ENCODE data around the gene LRRC8B. TPM values are rescaled to one million over a fixed set of nuclear protein-coding genes. Genes with fewer than 3 reads are reported as not detected.

The LRRC8B gene
- total and polyA plus RNA-seq, 9 of the 15 experiments (the other 6 are each of a cell fraction or from before 2014, with no cell fraction given) = 4.3 to 43.7 (median 14.4) TPM

DNA sequence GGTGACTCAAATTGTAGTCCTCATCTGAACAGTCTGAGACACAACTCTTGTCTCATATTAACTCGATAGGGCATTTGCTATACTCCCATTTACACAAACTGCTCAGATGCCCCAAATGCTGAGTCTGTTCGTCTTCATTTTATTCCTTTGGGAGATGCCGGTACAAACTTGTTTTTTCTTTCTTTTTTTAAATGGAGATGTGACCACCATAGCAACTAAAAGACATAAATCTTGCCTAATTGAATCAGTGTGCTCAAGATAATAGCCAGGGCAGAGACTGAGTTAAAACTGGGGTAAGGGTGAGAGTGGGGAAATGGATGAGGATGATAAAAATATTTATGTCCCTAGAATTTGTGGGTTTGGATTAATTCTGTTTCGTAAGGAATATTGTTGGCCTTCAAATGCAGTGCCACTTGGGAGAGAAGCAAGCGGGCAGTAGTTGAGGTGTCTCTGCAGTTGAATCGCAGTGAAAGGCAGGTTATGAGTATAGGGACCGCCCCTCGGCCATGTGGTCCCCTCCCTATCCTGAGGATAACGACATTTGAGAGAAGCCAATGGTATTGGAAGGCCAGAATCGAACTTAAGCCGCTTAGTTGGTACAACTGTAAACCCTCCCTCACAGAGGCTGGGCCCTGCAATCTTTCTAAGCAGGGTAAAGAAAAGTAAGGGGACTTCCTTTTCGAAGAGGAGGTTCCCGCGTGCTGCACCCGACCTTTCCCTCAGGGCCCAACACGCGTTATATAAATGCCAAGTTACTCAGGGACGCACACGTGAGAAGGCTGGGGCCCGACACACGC lies 859 bp upstream of the LRRC8B start (continued):
- peak; percentile 99 for TF ChIP-seq CBFB (CRISPR knock-in tag; IDR thresholded peaks at IDR 0.05)
- TF ChIP-seq TEAD2 (tag; IDR thresholded peaks at IDR 0.05) = no peak
- TF ChIP-seq KDM4B (IDR thresholded peaks at IDR 0.05; ENCODE audit: borderline replicate concordance in 2 of 2, low read depth in 1 of 2) = no peak
- TF ChIP-seq NCOA4 (IDR thresholded peaks at IDR 0.05; ENCODE audit: partially characterized antibody) = no peak
- no peak for TF ChIP-seq ZBTB26 (CRISPR knock-in tag; IDR thresholded peaks at IDR 0.05)
- peak; percentile 100 for TF ChIP-seq ZNF232 (CRISPR knock-in tag; IDR thresholded peaks at IDR 0.05)
- TF ChIP-seq FOXJ3 (CRISPR knock-in tag; IDR thresholded peaks at IDR 0.05) = no peak
- TF ChIP-seq YY1 (IDR thresholded peaks at IDR 0.05; ENCODE audit: borderline replicate concordance in 1 of 3, control insufficient read depth in 1 of 3, extremely low read depth in 1 of 3, insufficient read depth in 3 of 3, insufficient read length in 1 of 3, insufficient replicate concordance in 2 of 3, low read depth in 1 of 3, low read length in 2 of 3) = no peak
- peak; percentile 45 for TF ChIP-seq TBP (optimal IDR thresholded peaks at IDR 0.05; ENCODE audit: low read depth, low read length)
- no peak for TF ChIP-seq ZNF507 (tag; conservative IDR thresholded peaks at IDR 0.05)
- TF ChIP-seq SP1 (CRISPR knock-in tag; IDR thresholded peaks at IDR 0.05) = peak; percentile 85; the same call in 1 of the 2 replicates
- TF ChIP-seq TAF7 (tag; IDR thresholded peaks at IDR 0.05) = no peak
- no peak for TF ChIP-seq HNRNPL (IDR thresholded peaks at IDR 0.05; ENCODE audit: low read depth, low read length)
- TF ChIP-seq, protein P1, sequence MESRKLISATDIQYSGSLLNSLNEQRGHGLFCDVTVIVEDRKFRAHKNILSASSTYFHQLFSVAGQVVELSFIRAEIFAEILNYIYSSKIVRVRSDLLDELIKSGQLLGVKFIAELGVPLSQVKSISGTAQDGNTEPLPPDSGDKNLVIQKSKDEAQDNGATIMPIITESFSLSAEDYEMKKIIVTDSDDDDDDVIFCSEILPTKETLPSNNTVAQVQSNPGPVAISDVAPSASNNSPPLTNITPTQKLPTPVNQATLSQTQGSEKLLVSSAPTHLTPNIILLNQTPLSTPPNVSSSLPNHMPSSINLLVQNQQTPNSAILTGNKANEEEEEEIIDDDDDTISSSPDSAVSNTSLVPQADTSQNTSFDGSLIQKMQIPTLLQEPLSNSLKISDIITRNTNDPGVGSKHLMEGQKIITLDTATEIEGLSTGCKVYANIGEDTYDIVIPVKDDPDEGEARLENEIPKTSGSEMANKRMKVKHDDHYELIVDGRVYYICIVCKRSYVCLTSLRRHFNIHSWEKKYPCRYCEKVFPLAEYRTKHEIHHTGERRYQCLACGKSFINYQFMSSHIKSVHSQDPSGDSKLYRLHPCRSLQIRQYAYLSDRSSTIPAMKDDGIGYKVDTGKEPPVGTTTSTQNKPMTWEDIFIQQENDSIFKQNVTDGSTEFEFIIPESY (CRISPR knock-in tag; IDR thresholded peaks at IDR 0.05) = peak; percentile 97
- no peak for TF ChIP-seq NFRKB (IDR thresholded peaks at IDR 0.05; ENCODE audit: low read depth)
- no peak for TF ChIP-seq NFXL1 (CRISPR knock-in tag; IDR thresholded peaks at IDR 0.05)
- TF ChIP-seq ZNF395 (CRISPR knock-in tag; IDR thresholded peaks at IDR 0.05) = no peak; the same call in 1 of the 2 replicates
- TF ChIP-seq STAT5B (CRISPR knock-in tag; IDR thresholded peaks at IDR 0.05) = no peak
- peak; percentile 75 for TF ChIP-seq ZNF121 (CRISPR knock-in tag; conservative IDR thresholded peaks at IDR 0.05)
- TF ChIP-seq RBM34 (IDR thresholded peaks at IDR 0.05; ENCODE audit: borderline replicate concordance, insufficient read depth, low read length) = no peak
- 0 out of 2 replicates have a peak, but pooled peaks have one; percentile 40 for TF ChIP-seq MECOM (CRISPR knock-in tag; IDR thresholded peaks at IDR 0.05)
- TF ChIP-seq GTF2B (IDR thresholded peaks at IDR 0.05; ENCODE audit: extremely low read depth, insufficient read length) = no peak
- TF ChIP-seq ZNF41 (CRISPR knock-in tag; conservative IDR thresholded peaks at IDR 0.05) = no peak; the same call in 1 of the 2 replicates
